Progenitor cell of endocrine pancreas (in vitro differentiated cells): Measurements from ENCODE around the gene CTNNA2. TPM values are rescaled to one million over a fixed set of nuclear protein-coding genes. Genes with fewer than 3 reads are reported as not detected.

Experiments
- DNase-seq: peaks from one replicate; pipeline ENCODE4 v3.0.0; 2021; ENCODE audit warnings: low spot score; ENCODE audit not compliant: unreplicated experiment
- H3K27ac Mint-ChIP-seq: 2 replicates; pipeline ENCODE4 v1.8.0; 2021; ENCODE audit warnings: mild to moderate bottlenecking, moderate library complexity, mixed read lengths
- H3K27me3 Mint-ChIP-seq: 2 replicates; pipeline ENCODE4 v1.8.0; 2021; ENCODE audit warnings: mixed read lengths
- H3K36me3 Mint-ChIP-seq: 2 replicates; pipeline ENCODE4 v1.8.0; 2022; ENCODE audit warnings: mixed read lengths; ENCODE audit not compliant: insufficient read depth
- H3K4me1 Mint-ChIP-seq: 2 replicates; pipeline ENCODE4 v1.8.0; 2021; ENCODE audit warnings: low read depth, mixed read lengths
- H3K4me3 Mint-ChIP-seq: 2 replicates; pipeline ENCODE4 v1.8.0; 2021; ENCODE audit warnings: low read depth, mild to moderate bottlenecking, moderate library complexity, mixed read lengths
- H3K9me3 Mint-ChIP-seq: 2 replicates; pipeline ENCODE4 v1.8.0; 2021; ENCODE audit warnings: low read depth, mixed read lengths
- CTCF ChIP-seq: fragments of 200-600 bp; sonication (generic); IDR thresholded peaks from one replicate; pipeline ENCODE4 v1.5.0; 2021; ENCODE audit warnings: antibody characterized with exemption, mild to moderate bottlenecking; ENCODE audit not compliant: unreplicated experiment
- total RNA-seq: library from RNA; stranded (reverse); gene quantifications from 2 replicates; pipeline ENCODE4 v1.2.1, GENCODE V29; 2021

CTNNA2 gene
- total RNA-seq, 1 donor from 2014 or later = 10.2 TPM

DNA sequence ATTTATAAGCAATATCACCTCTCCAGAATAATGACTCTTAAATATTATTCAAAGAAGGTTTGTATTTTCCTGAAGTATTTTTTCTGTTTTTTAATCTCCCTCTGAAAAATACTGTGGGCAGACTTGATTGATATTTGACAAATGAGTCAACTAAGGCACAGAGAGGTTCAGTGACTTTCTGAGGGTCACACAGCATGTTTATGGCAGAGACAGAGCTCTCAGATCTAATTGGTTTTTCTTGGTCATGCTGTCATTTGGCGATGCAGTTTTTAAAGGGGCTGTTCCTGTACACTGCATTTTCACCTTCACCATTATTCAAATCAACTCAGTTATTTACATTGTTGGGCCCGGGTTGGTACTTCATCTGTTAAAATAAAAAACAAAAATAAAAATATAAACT, 527.4 kb downstream of the CTNNA2 start:
- no peaks in the 10 kb centered on the region for H3K27me3 Mint-ChIP-seq
- H3K4me3 Mint-ChIP-seq = no peak overlapping the region
- no peaks in the 10 kb centered on the region for H3K9me3 Mint-ChIP-seq
- DNase-seq = no peak
- no peaks in the 10 kb centered on the region for H3K4me1 Mint-ChIP-seq
- H3K27ac Mint-ChIP-seq = no peak overlapping the region
- no peaks in the 10 kb centered on the region for H3K36me3 Mint-ChIP-seq
- no peak for TF ChIP-seq CTCF

- Mint-ChIP-seq H3K4me3 (no peak overlapping the region), H3K4me1 (no peaks in the 10 kb centered on the region), H3K27me3 (no peaks in the 10 kb centered on the region), H3K27ac (no peak overlapping the region), H3K9me3 (no peaks in the 10 kb centered on the region), H3K36me3 (no peaks in the 10 kb centered on the region)
- no peak for TF ChIP-seq CTCF
- DNase-seq = no peak
Measured at GRCh38 chr2:80042635-80043034, 529.8 kb downstream of the CTNNA2 start.

DNA sequence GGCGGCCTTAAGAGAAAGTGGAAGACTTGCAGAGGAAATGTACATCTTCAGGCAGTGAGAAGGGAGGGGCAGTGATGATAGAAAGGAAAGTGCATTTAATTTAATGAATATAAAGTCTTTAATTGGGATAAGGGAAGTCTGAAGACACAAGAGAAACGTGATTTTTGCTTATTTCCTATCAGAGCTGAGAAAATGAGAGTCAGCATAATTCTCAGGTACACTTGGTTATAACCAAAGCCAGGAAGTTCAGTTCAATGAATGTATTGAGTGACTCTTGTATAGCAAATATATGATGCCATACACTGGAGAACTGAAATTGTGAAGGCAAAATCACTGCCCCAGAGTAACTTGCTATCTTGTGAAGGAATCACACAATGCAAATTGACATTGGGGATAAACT, 535.4 kb downstream of the CTNNA2 start:
- H3K36me3 Mint-ChIP-seq = no peaks in the 10 kb centered on the region
- H3K27me3 Mint-ChIP-seq = peaks cover 3% of the 10 kb centered on the region
- H3K27ac Mint-ChIP-seq = no peak overlapping the region
- H3K4me3 Mint-ChIP-seq = no peak overlapping the region
- peaks cover 8% of the 10 kb centered on the region for H3K4me1 Mint-ChIP-seq
- no peak for DNase-seq
- TF ChIP-seq CTCF = no peak
- H3K9me3 Mint-ChIP-seq = no peaks in the 10 kb centered on the region

DNA sequence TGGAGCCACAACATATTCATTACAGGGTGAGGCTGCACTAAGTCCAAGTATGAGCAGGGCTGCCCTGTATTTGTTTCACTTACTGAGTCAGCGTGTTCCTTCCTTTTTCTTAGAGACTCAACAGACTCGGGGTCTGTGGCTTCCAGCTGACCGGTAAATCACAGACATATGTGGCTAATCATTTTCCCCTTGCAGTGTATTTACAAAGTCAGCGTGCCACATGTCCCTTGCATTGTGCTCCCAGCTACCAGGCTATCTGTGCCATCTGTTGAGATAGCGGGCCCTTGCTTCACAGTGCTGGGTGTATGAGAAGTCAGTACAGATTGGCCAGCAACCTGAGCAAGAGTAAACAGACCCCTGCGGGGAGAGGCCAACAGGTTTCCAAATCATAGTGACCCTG, 537.4 kb downstream of the CTNNA2 start:
- H3K27ac Mint-ChIP-seq = no peak overlapping the region
- no peak overlapping the region for H3K4me3 Mint-ChIP-seq
- DNase-seq = no peak
- peaks cover 14% of the 10 kb centered on the region for H3K4me1 Mint-ChIP-seq
- TF ChIP-seq CTCF = no peak
- no peaks in the 10 kb centered on the region for H3K36me3 Mint-ChIP-seq
- peaks cover 3% of the 10 kb centered on the region for H3K27me3 Mint-ChIP-seq
- no peaks in the 10 kb centered on the region for H3K9me3 Mint-ChIP-seq

GRCh38 chr2:80053522-80054345, 540.9 kb downstream of the CTNNA2 start:
- Mint-ChIP-seq H3K27me3 (peaks cover under 1% of the 10 kb centered on the region), H3K4me3 (no peak overlapping the region), H3K27ac (no peak overlapping the region), H3K4me1 (peaks cover 14% of the 10 kb centered on the region), H3K36me3 (no peaks in the 10 kb centered on the region), H3K9me3 (no peaks in the 10 kb centered on the region)
- DNase-seq = no peak
- TF ChIP-seq CTCF = peak; percentile 10
